T follicular helper cell (primary cell): Measurements from ENCODE around the gene GDF3.

Experiments
- DNase-seq: peaks from one replicate; pipeline ENCODE4 v3.0.0-alpha.2; 2020; ENCODE audit warnings: low read depth

The GDF3 gene

GRCh38 chr12:7667125-7667524, 28.4 kb downstream of the GDF3 start:
- DNase-seq, result no peak

DNA sequence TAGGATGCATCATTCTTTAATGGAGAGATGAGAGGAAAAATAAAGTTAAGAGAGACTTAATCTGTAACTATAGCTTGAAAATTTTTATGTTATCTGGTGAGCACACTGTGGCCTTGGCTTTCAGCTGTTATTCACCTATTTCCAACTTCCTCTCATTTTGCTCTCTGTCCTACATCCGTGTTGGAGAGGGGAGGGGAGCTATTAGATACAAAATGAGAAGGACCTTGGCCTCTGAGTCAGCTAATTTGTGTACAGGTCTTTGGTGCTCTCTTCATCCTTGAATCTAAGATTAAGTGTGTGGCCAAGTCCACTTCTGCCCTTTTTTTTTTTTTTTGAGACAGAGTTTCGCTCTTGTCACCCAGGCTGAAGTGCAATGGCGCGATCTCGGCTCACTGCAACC, 29.0 kb downstream of the GDF3 start:
- DNase-seq, result no peak

DNA sequence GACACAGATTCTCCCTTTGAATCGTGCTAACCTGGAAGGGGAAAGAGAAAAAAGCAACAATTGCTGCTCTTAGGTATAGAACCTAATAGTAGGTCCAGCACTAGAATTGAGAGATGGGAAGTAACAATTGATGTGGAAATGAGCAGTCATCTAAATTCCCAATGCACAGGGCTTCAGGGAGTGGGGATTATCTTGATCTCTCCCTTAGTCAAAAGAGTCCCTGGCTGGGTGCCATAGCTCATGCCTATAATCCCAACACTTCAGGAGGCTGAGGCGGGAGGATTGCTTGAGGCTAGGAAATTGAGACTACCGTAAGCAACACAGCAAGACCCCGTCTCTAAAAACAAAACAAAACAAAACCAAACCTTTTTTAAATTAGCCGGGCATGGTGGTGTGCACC, 33.8 kb downstream of the GDF3 start:
- no peak for DNase-seq

DNA sequence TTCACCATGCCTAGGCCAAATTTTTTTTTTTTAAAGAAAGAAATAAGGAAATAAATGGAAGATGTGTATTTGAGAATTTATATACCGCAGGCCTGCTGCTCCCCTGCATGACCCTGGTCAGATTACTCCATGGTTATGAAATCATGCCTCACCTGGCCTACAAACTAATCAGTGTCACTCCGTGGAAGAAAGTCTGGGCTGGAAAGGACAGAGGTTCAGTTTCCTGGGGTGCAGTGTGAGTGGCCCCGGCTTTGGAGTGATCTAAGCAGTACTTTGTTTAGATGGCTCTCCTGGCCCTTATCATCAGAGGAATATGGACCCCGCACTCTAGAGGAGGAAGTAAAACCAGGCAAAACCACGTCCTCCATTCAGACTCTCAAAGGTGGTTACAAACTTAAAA, 39.5 kb downstream of the GDF3 start:
- no peak for DNase-seq

GRCh38 chr12:7650091-7650490, 45.5 kb downstream of the GDF3 start:
- DNase-seq, result no peak

DNA sequence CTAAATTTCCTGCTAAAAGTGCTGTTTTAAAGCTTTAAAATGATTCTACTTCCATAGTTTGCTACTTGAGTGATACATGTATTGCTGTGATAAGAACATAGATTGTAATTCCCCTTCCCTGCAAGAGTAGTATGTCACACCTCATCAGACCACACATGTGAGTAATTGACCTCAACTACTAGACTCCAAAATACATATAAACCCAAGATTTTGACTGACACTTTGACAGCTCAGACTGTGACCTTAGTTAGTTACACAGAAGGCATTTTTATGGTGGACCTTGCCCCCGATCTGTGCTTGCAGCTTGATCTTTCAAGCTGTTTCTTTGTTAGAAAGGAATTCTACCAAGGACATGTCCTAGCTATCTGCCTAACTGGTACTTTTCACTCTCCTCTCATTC, 48.5 kb downstream of the GDF3 start:
- no peak for DNase-seq

DNA sequence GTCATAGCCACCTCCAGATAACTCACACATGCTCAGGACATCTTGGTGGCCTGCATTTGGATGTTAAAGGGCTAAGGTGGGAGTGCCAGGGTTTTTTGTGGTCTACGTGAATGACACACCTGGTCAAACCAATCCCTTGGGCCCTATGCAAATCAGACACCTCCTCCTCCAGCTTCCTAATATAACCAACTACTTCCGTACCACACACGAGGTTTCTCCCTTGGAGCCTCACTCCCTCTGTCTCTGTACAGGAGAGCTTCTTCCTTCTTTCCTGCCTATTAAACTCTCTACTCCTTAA, 49.4 kb downstream of the GDF3 start:
- DNase-seq, result no peak

- no peak for DNase-seq
Measured at GRCh38 chr12:7645395-7646177, 50.0 kb downstream of the GDF3 start.

GRCh38 chr12:7642876-7643309, 52.7 kb downstream of the GDF3 start:
- DNase-seq, result no peak

DNA sequence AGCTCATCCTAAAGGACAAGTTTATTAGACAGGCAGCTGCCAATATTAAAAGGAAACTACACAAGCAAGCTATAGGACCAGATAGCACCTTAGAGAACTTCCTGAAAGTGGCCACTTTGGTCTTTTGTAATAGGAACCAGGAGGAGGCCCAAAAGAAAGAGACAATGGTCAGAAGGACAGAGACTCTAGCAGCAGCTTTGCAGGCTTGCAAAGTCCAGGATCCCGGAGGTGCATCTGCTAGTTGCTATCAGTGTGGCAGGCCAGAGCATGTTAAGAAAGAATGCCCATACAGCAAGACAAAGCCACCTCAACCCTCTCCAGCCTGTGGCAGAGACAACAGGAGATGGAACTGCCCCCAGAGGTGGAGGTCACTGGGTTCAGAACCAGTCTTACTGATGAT, 53.3 kb downstream of the GDF3 start:
- DNase-seq, result no peak

DNA sequence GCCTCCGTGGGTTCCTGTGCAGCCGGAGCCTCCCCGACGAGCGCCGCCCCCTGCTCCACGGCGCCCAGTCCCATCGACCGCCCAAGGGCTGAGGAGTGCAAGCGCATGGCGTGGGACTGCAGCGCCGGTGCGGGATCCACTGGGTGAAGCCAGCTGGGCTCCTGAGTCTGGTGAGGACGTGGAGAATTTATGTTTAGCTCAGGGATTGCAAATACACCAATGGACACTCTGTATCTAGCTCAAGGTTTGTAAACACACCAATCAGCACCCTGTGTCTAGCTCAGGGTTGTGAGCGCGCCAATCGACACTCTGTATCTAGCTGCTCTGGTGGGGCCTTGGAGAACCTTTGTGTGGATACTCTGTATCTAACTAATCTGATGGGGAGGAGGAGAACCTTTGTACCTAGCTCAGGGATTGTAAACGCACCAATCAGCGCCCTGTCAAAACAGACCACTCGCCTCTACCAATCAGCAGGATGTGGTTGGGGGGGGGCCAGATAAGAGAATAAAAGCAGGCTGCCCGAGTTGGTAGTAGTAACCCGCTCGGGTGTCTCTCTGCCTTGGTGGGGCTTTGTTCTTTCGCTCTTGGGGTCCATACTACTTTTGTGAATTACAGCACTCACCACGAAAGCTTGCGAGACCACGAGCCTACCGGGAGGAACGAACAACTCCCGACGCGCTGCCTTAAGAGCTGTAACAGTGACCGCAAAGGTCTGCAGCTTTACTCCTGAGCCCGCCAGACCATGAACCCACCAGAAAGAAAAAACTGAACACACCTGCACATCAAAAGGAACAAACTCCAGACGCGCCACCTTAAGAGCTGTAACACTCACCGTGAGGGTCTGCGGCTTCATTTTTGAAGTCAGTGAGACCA, 55.2 kb downstream of the GDF3 start:
- DNase-seq, result peak; percentile 49
